SK-MEL-5 (cell line): ENCODE data around the gene RIPK1. TPM values are rescaled to one million over a fixed set of nuclear protein-coding genes. Genes with fewer than 3 reads are reported as not detected.
"Not testable (repeated sequence)": the region's sequence is repeated elsewhere in the genome, so short reads cannot be mapped to it uniquely, and the experiment has no call there.

Experiments
- DNase-seq: peaks from one replicate; pipeline ENCODE4 v3.0.0-alpha.2; 2016; ENCODE audit warnings: low read depth, low spot score
- in situ Hi-C: cut with HindIII; loops from 2 replicates; pipeline ENCODE4 v1.10.0; 2016; ENCODE audit warnings: low sequenced_read_pairs, high pct_unique_total_duplicates, low pct_unique_long_range_greater_than_20kb
- polyA plus RNA-seq, 2 experiments: library from polyadenylated mRNA; depleted of rRNA; stranded (reverse); fragments of >200 nt; gene quantifications; 2 replicates each; pipeline ENCODE4 v1.2.3, GENCODE V29; 2015
- total RNA-seq: library from RNA; depleted of rRNA; stranded (reverse); fragments of >200 nt; shearing (Covaris generic); gene quantifications from 2 replicates; pipeline ENCODE4 v1.2.3, GENCODE V29; 2014; rRNA removed

Gene RIPK1
- 28.3 and 29.6 TPM in 2 replicates for total RNA-seq
- 23.3 and 29.6 TPM in 2 replicates for polyA plus RNA-seq (2015; cell fraction: cytosol; rRNA removed)
- 34.0 and 37.4 TPM in 2 replicates for polyA plus RNA-seq (2015; cell fraction: nucleus; rRNA removed)

GRCh38 chr6:3068329-3069214 lies at the start of gene RIPK1:
Gene RIPK1 (plus strand): TSS chr6:3068494. CDS start chr6:3076824, 8,330 bp downstream.
- in situ Hi-C loops = no loop called here

GRCh38 chr6:3019065-3019464 lies 49.2 kb upstream of the RIPK1 start:
- DNase-seq = no peak
- in situ Hi-C loops = no loop called here

More at GRCh38 chr6:3068329-3069214, at the start of gene RIPK1:
- DNase-seq = peak; percentile 93

- DNase-seq = no peak
- in situ Hi-C loops = no loop called here
Observed at GRCh38 chr6:3019749-3020320, 48.5 kb upstream of the RIPK1 start.

- DNase-seq, in situ Hi-C loops: not testable (repeated sequence)
Observed at GRCh38 chr6:3020976-3021598, 47.2 kb upstream of the RIPK1 start.

GRCh38 chr6:3022765-3023662 lies 45.3 kb upstream of the RIPK1 start:
- peak; percentile 39 for DNase-seq

GRCh38 chr6:3023663-3024483 lies 44.4 kb upstream of the RIPK1 start:
- in situ Hi-C loops = no loop called here

More at GRCh38 chr6:3022765-3023662, 45.3 kb upstream of the RIPK1 start:
- in situ Hi-C loops = no loop called here

GRCh38 chr6:3026791-3027626 lies 41.3 kb upstream of the RIPK1 start:
- in situ Hi-C loops = no loop called here

More at GRCh38 chr6:3023663-3024483, 44.4 kb upstream of the RIPK1 start:
- DNase-seq = peak; percentile 95

GRCh38 chr6:3028156-3028555 lies 40.1 kb upstream of the RIPK1 start:
- DNase-seq, in situ Hi-C loops: not testable (repeated sequence)

More at GRCh38 chr6:3026791-3027626, 41.3 kb upstream of the RIPK1 start:
- no peak for DNase-seq

GRCh38 chr6:3031857-3032640 lies 36.2 kb upstream of the RIPK1 start:
- in situ Hi-C loops = no loop called here
- no peak for DNase-seq

- in situ Hi-C loops = no loop called here
- DNase-seq = no peak
Observed at GRCh38 chr6:3032986-3033385, 35.3 kb upstream of the RIPK1 start.

- no peak for DNase-seq
- in situ Hi-C loops = no loop called here
Observed at GRCh38 chr6:3033652-3034051, 34.6 kb upstream of the RIPK1 start.

GRCh38 chr6:3035397-3035796 lies 32.9 kb upstream of the RIPK1 start:
- in situ Hi-C loops = no loop called here
- DNase-seq = no peak

- DNase-seq = no peak
- in situ Hi-C loops = no loop called here
Observed at GRCh38 chr6:3036861-3037637, 31.2 kb upstream of the RIPK1 start.

GRCh38 chr6:3037638-3038365 lies 30.5 kb upstream of the RIPK1 start:
- DNase-seq = no peak
- in situ Hi-C loops = no loop called here
